Measurements from ENCODE around the gene OSBPL8.

The OSBPL8 gene

DNA sequence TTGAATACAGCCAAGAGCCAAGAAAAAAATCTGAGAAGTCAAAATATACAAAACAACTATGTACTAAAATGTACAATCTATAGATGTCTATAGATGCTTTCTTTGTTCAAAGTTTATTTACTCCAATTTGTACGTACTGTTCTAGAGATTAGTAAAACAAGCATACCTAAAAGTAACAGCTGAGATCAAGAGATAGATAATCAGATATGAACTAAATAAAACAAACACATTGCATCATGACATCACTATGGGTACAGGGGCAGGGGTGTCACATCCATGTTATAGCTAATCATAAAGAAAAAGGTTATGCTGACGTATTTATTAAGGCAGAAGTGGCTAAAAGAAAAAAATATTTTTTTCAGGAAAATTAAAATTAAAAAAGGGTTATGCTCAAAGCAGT lies 139.3 kb downstream of the OSBPL8 start:
- no peak overlapping the region for H3K4me3 ChIP-seq (ENCODE audit: low read depth, low read length, poor library complexity, severe bottlenecking)
- 0 out of 2 replicates have a peak, but pooled peaks cover 1% of the 10 kb centered on the region for H3K79me2 ChIP-seq (ENCODE audit: insufficient read depth, low read length)
- H3K27ac ChIP-seq (ENCODE audit: low read depth, low read length, poor library complexity, severe bottlenecking): no peak overlapping the region

GRCh38 chr12:76417116-76417515 lies 142.5 kb downstream of the OSBPL8 start:
- Histone ChIP-seq H3K36me3 (ENCODE audit: insufficient read depth, low read length) (no peaks in the 10 kb centered on the region), H3K9me3 (ENCODE audit: low read length) (no peaks in the 10 kb centered on the region), H3K4me1 (ENCODE audit: insufficient read depth, low read length, severe bottlenecking) (no peaks in the 10 kb centered on the region), H4K20me1 (ENCODE audit: insufficient read depth, low read length) (no peaks in the 10 kb centered on the region), H3K4me2 (ENCODE audit: low read length) (no peak overlapping the region), H3K27ac (ENCODE audit: low read depth, low read length, poor library complexity, severe bottlenecking) (no peak overlapping the region), H3K9me2 (ENCODE audit: low read depth, low read length) (no peaks in the 10 kb centered on the region), H3K9ac (ENCODE audit: low read length) (no peak overlapping the region), H3F3A (ENCODE audit: insufficient read depth, low read length) (no peaks in the 10 kb centered on the region; the same call in 1 of the 2 replicates), H3K79me2 (ENCODE audit: insufficient read depth, low read length) (no peaks in the 10 kb centered on the region), H3K4me3 (ENCODE audit: low read depth, low read length, poor library complexity, severe bottlenecking) (no peak overlapping the region), H2AFZ (ENCODE audit: low read length) (no peak overlapping the region), H3K27me3 (ENCODE audit: insufficient read depth, low read length) (no peaks in the 10 kb centered on the region)
- TF ChIP-seq EZH2 (IDR thresholded peaks at IDR 0.05; ENCODE audit: borderline replicate concordance, low read length): no peak
- TF ChIP-seq, protein P1, sequence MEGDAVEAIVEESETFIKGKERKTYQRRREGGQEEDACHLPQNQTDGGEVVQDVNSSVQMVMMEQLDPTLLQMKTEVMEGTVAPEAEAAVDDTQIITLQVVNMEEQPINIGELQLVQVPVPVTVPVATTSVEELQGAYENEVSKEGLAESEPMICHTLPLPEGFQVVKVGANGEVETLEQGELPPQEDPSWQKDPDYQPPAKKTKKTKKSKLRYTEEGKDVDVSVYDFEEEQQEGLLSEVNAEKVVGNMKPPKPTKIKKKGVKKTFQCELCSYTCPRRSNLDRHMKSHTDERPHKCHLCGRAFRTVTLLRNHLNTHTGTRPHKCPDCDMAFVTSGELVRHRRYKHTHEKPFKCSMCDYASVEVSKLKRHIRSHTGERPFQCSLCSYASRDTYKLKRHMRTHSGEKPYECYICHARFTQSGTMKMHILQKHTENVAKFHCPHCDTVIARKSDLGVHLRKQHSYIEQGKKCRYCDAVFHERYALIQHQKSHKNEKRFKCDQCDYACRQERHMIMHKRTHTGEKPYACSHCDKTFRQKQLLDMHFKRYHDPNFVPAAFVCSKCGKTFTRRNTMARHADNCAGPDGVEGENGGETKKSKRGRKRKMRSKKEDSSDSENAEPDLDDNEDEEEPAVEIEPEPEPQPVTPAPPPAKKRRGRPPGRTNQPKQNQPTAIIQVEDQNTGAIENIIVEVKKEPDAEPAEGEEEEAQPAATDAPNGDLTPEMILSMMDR (IDR thresholded peaks at IDR 0.05; ENCODE audit: low read length): no peak

More for the DNA sequence above, 139.3 kb downstream of the OSBPL8 start:
- Histone ChIP-seq H3K4me1 (ENCODE audit: insufficient read depth, low read length, severe bottlenecking) (no peaks in the 10 kb centered on the region), H3K36me3 (ENCODE audit: insufficient read depth, low read length) (peaks cover 1% of the 10 kb centered on the region; the same call in 1 of the 2 replicates), H3K9ac (ENCODE audit: low read length) (no peak overlapping the region), H3F3A (ENCODE audit: insufficient read depth, low read length) (no peaks in the 10 kb centered on the region; the same call in 1 of the 2 replicates), H4K20me1 (ENCODE audit: insufficient read depth, low read length) (no peaks in the 10 kb centered on the region), H3K9me3 (ENCODE audit: low read length) (peaks cover 5% of the 10 kb centered on the region), H2AFZ (ENCODE audit: low read length) (no peak overlapping the region), H3K4me2 (ENCODE audit: low read length) (no peak overlapping the region), H3K9me2 (ENCODE audit: low read depth, low read length) (no peaks in the 10 kb centered on the region), H3K27me3 (ENCODE audit: insufficient read depth, low read length) (no peaks in the 10 kb centered on the region)
- TF ChIP-seq, protein P1 (IDR thresholded peaks at IDR 0.05; ENCODE audit: low read length): no peak

- Histone ChIP-seq H3K9ac (ENCODE audit: low read length) (no peak overlapping the region), H3K27ac (ENCODE audit: low read depth, low read length, poor library complexity, severe bottlenecking) (no peak overlapping the region), H3K4me3 (ENCODE audit: low read depth, low read length, poor library complexity, severe bottlenecking) (no peak overlapping the region), H3K9me2 (ENCODE audit: low read depth, low read length) (no peaks in the 10 kb centered on the region), H3K4me2 (ENCODE audit: low read length) (no peak overlapping the region), H3K4me1 (ENCODE audit: insufficient read depth, low read length, severe bottlenecking) (no peaks in the 10 kb centered on the region), H2AFZ (ENCODE audit: low read length) (no peak overlapping the region), H3F3A (ENCODE audit: insufficient read depth, low read length) (no peaks in the 10 kb centered on the region), H3K27me3 (ENCODE audit: insufficient read depth, low read length) (no peaks in the 10 kb centered on the region), H3K9me3 (ENCODE audit: low read length) (no peaks in the 10 kb centered on the region), H3K36me3 (ENCODE audit: insufficient read depth, low read length) (no peaks in the 10 kb centered on the region), H4K20me1 (ENCODE audit: insufficient read depth, low read length) (no peaks in the 10 kb centered on the region), H3K79me2 (ENCODE audit: insufficient read depth, low read length) (no peaks in the 10 kb centered on the region)
- no peak for TF ChIP-seq EZH2 (IDR thresholded peaks at IDR 0.05; ENCODE audit: borderline replicate concordance, low read length)
- TF ChIP-seq, protein P1 (IDR thresholded peaks at IDR 0.05; ENCODE audit: low read length): no peak
Observed at GRCh38 chr12:76413121-76413520, 146.4 kb downstream of the OSBPL8 start.
